ENCODE measurements around the gene PIKFYVE. TPM values are rescaled to one million over a fixed set of nuclear protein-coding genes. Genes with fewer than 3 reads are reported as not detected.
A peak's percentile ranks its signal among the peaks of the same experiment; 100 is the strongest.

The PIKFYVE gene
- polyA plus RNA-seq, 1 donor (not counting 4 experiments of a cell fraction or from before 2014, with no cell fraction given): 18.4 TPM

- no peak overlapping the region for H3K27ac ChIP-seq (ENCODE audit: control insufficient read depth, insufficient read depth, low read length)
- FAIRE-seq (peak; percentile 41), DNase-seq (ENCODE audit: low read depth, low spot score) (peak; percentile 28)
- TF ChIP-seq, protein P1, sequence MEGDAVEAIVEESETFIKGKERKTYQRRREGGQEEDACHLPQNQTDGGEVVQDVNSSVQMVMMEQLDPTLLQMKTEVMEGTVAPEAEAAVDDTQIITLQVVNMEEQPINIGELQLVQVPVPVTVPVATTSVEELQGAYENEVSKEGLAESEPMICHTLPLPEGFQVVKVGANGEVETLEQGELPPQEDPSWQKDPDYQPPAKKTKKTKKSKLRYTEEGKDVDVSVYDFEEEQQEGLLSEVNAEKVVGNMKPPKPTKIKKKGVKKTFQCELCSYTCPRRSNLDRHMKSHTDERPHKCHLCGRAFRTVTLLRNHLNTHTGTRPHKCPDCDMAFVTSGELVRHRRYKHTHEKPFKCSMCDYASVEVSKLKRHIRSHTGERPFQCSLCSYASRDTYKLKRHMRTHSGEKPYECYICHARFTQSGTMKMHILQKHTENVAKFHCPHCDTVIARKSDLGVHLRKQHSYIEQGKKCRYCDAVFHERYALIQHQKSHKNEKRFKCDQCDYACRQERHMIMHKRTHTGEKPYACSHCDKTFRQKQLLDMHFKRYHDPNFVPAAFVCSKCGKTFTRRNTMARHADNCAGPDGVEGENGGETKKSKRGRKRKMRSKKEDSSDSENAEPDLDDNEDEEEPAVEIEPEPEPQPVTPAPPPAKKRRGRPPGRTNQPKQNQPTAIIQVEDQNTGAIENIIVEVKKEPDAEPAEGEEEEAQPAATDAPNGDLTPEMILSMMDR (optimal IDR thresholded peaks at IDR 0.05 in 1 of 3, IDR thresholded peaks at IDR 0.05 in 1 of 3, conservative IDR thresholded peaks at IDR 0.05 in 1 of 3; ENCODE audit: extremely low read depth in 1 of 3, insufficient read depth in 2 of 3, low read length in 3 of 3): no peak
- TF ChIP-seq EZH2 (IDR thresholded peaks at IDR 0.05; ENCODE audit: low read length): no peak
- no peak overlapping the region for H2AFZ ChIP-seq (ENCODE audit: control insufficient read depth, low read length)
- dilution Hi-C loops (cut with MboI; ENCODE audit: extremely low pct_ligation_motif_present, low sequenced_read_pairs): no loop called here
- no peaks in the 10 kb centered on the region for H3K9me1 ChIP-seq (ENCODE audit: control insufficient read depth, extremely low read depth, insufficient read depth, low read length)
- H3K36me3 ChIP-seq (ENCODE audit: control insufficient read depth in 2 of 2, extremely low read depth in 1 of 2, insufficient read depth in 2 of 2, low read length in 2 of 2): no peaks in the 10 kb centered on the region
- no peaks in the 10 kb centered on the region for H3K9me3 ChIP-seq (ENCODE audit: control insufficient read depth, low read depth, low read length)
- no peaks in the 10 kb centered on the region for H3K79me2 ChIP-seq (ENCODE audit: control insufficient read depth, insufficient read depth, low read length)
- no peaks in the 10 kb centered on the region for H4K20me1 ChIP-seq (ENCODE audit: control insufficient read depth, extremely low read depth, insufficient read depth, low read length)
- H3K4me1 ChIP-seq (ENCODE audit: control insufficient read depth, extremely low read depth, insufficient read depth, low read length): peaks cover 13% of the 10 kb centered on the region
- H3K4me3 ChIP-seq (ENCODE audit: control insufficient read depth in 2 of 3, extremely low read depth in 1 of 3, insufficient read depth in 2 of 3, low read depth in 1 of 3, low read length in 3 of 3): no peak overlapping the region
- no peak overlapping the region for H3K4me2 ChIP-seq (ENCODE audit: control insufficient read depth, extremely low read depth, insufficient read depth, low read depth, low read length)
- H3K27me3 ChIP-seq (ENCODE audit: control insufficient read depth, extremely low read depth, insufficient read depth, low read length): no peaks in the 10 kb centered on the region
- no peak overlapping the region for H3K9ac ChIP-seq (ENCODE audit: control insufficient read depth, extremely low read depth, insufficient read depth, low read length)
These were observed 43.7 kb upstream of the PIKFYVE start for GRCh38 chr2:208222351-208222750.

DNA sequence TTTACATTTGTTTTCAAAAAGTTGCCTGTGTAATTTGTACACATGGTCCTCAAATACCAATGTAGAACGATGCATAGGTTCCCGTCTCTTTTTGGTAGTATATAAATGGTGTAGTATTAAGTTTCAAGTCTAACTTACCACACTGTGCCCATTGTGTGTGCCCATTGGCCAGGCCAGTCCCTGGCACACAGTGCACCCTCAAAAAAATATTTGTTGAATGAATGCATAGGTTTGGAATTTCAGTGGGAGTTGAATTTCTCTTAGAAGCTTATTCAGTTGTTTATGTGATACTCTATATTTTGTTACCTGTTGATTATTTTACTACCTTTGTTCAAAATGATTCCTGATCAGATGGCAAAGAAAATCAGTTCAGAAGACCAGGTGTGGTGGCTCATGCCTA is 41.3 kb upstream of the PIKFYVE start:
- Histone ChIP-seq H3K9me3 (ENCODE audit: control insufficient read depth, low read depth, low read length) (no peaks in the 10 kb centered on the region), H4K20me1 (ENCODE audit: control insufficient read depth, extremely low read depth, insufficient read depth, low read length) (no peaks in the 10 kb centered on the region), H3K27ac (ENCODE audit: control insufficient read depth, insufficient read depth, low read length) (no peak overlapping the region), H3K4me3 (ENCODE audit: control insufficient read depth in 2 of 3, extremely low read depth in 1 of 3, insufficient read depth in 2 of 3, low read depth in 1 of 3, low read length in 3 of 3) (no peak overlapping the region), H3K27me3 (ENCODE audit: control insufficient read depth, extremely low read depth, insufficient read depth, low read length) (no peaks in the 10 kb centered on the region), H3K79me2 (ENCODE audit: control insufficient read depth, insufficient read depth, low read length) (no peaks in the 10 kb centered on the region), H2AFZ (ENCODE audit: control insufficient read depth, low read length) (no peak overlapping the region), H3K9me1 (ENCODE audit: control insufficient read depth, extremely low read depth, insufficient read depth, low read length) (no peaks in the 10 kb centered on the region), H3K36me3 (ENCODE audit: control insufficient read depth in 2 of 2, extremely low read depth in 1 of 2, insufficient read depth in 2 of 2, low read length in 2 of 2) (no peaks in the 10 kb centered on the region), H3K9ac (ENCODE audit: control insufficient read depth, extremely low read depth, insufficient read depth, low read length) (no peak overlapping the region), H3K4me1 (ENCODE audit: control insufficient read depth, extremely low read depth, insufficient read depth, low read length) (peaks cover 13% of the 10 kb centered on the region), H3K4me2 (ENCODE audit: control insufficient read depth, extremely low read depth, insufficient read depth, low read depth, low read length) (no peak overlapping the region)
- dilution Hi-C loops (cut with MboI; ENCODE audit: extremely low pct_ligation_motif_present, low sequenced_read_pairs): no loop called here
- no peak for TF ChIP-seq EZH2 (IDR thresholded peaks at IDR 0.05; ENCODE audit: low read length)
- no peak for DNase-seq (ENCODE audit: low read depth, low spot score)
- no peak for FAIRE-seq

- Histone ChIP-seq H3K27me3 (ENCODE audit: control insufficient read depth, extremely low read depth, insufficient read depth, low read length) (no peaks in the 10 kb centered on the region), H3K4me3 (ENCODE audit: control insufficient read depth in 2 of 3, extremely low read depth in 1 of 3, insufficient read depth in 2 of 3, low read depth in 1 of 3, low read length in 3 of 3) (no peak overlapping the region), H3K27ac (ENCODE audit: control insufficient read depth, insufficient read depth, low read length) (no peak overlapping the region), H3K9me1 (ENCODE audit: control insufficient read depth, extremely low read depth, insufficient read depth, low read length) (no peaks in the 10 kb centered on the region), H4K20me1 (ENCODE audit: control insufficient read depth, extremely low read depth, insufficient read depth, low read length) (no peaks in the 10 kb centered on the region), H2AFZ (ENCODE audit: control insufficient read depth, low read length) (no peak overlapping the region), H3K79me2 (ENCODE audit: control insufficient read depth, insufficient read depth, low read length) (no peaks in the 10 kb centered on the region), H3K9ac (ENCODE audit: control insufficient read depth, extremely low read depth, insufficient read depth, low read length) (no peak overlapping the region), H3K9me3 (ENCODE audit: control insufficient read depth, low read depth, low read length) (no peaks in the 10 kb centered on the region), H3K4me1 (ENCODE audit: control insufficient read depth, extremely low read depth, insufficient read depth, low read length) (peaks cover 5% of the 10 kb centered on the region), H3K4me2 (ENCODE audit: control insufficient read depth, extremely low read depth, insufficient read depth, low read depth, low read length) (no peak overlapping the region), H3K36me3 (ENCODE audit: control insufficient read depth in 2 of 2, extremely low read depth in 1 of 2, insufficient read depth in 2 of 2, low read length in 2 of 2) (no peaks in the 10 kb centered on the region)
- no peak for DNase-seq (ENCODE audit: low read depth, low spot score)
- dilution Hi-C loops (cut with MboI; ENCODE audit: extremely low pct_ligation_motif_present, low sequenced_read_pairs): no loop called here
- no peak for TF ChIP-seq EZH2 (IDR thresholded peaks at IDR 0.05; ENCODE audit: low read length)
- TF ChIP-seq, protein P1 (optimal IDR thresholded peaks at IDR 0.05 in 1 of 3, IDR thresholded peaks at IDR 0.05 in 1 of 3, conservative IDR thresholded peaks at IDR 0.05 in 1 of 3; ENCODE audit: extremely low read depth in 1 of 3, insufficient read depth in 2 of 3, low read length in 3 of 3): no peak
- no peak for FAIRE-seq
These were observed 38.3 kb upstream of the PIKFYVE start for GRCh38 chr2:208227581-208228232.
